ENCODE data around the gene GTF3C5.
A peak's percentile ranks its signal among the peaks of the same experiment; 100 is the strongest.
"Not testable (repeated sequence)": the region's sequence is repeated elsewhere in the genome, so short reads cannot be mapped to it uniquely, and the experiment has no call there.

The GTF3C5 gene

DNA sequence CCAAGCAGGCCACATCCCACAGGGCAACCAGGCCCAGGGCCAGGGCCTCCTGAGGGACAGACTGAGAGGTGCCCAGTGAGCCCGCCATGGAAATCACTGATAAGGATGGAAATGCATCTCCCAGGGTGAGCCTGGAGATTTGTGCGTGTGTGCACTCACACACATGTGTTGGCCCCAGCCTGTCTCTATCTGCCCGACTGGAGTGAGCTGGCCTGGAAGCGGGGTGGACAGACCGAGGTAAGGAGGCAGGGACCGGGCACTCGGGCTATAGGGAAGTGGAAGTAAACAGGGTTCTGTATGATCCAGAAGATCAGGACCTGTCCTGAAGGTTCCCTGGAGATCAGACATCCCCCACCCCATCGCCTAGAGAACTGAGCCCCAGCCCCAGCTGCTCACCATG is 34.9 kb upstream of the GTF3C5 start:
- no peak for DNase-seq (ENCODE audit: low spot score)

DNA sequence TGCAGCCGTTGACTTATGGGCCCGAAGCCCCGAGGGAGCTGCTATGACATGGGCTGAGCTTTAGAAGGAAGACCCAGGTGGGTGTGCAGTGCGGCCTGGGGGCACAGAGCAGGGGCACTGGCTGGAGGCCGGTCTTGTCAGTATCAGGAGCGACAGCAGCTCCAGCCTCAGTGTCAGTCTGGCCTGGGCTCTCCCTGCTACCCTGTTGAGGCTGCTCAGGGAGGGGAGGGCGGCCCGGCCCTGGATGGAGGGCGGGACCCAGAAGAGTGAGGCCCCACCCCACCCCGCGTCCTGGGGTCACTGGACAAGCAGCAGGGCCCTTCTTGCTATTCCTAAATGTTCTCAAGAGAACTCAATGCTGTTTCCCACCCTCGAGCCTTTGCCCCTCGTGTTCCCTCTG is 34.3 kb upstream of the GTF3C5 start:
- DNase-seq (ENCODE audit: low spot score): no peak

DNA sequence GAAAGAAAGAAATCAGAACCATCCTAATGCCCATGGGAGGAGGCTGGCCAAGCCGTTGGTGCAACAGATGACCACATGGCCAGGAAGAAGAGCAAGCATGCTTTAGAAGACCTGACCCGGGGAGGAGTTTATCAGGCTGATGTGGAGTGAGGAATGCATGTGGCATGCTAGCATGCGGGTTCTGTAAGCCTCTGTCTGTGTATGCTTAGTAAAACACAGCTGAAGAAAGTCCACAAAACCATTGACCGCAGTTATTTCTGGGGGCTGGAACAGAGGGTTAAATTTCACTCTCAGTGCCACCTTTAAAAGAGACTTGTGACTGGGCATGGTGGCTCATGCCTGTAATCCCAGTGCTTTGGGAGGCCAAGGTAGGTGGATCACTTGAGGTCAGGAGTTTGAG is 33.2 kb upstream of the GTF3C5 start:
- no peak for DNase-seq (ENCODE audit: low spot score)

DNA sequence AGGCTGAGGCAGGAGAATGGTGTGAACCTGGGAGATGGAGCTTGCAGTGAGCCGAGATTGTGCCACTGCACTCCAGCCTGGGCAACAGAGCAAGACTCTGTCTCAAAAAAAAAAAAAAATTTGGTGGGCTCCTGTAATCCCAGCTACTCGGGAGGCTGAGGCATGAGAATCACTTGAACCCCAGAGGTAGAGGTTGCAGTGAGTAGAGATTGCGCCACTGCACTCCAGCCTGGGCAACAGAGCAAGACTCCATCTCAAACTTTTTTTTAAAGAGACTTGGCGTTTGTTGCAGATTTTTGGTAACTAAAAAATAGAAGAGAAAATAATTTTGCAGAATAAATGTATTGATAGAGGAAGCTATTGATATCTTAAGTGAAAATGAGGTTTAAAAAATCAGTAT is 32.6 kb upstream of the GTF3C5 start:
- not testable (repeated sequence) for DNase-seq (ENCODE audit: low spot score)

DNA sequence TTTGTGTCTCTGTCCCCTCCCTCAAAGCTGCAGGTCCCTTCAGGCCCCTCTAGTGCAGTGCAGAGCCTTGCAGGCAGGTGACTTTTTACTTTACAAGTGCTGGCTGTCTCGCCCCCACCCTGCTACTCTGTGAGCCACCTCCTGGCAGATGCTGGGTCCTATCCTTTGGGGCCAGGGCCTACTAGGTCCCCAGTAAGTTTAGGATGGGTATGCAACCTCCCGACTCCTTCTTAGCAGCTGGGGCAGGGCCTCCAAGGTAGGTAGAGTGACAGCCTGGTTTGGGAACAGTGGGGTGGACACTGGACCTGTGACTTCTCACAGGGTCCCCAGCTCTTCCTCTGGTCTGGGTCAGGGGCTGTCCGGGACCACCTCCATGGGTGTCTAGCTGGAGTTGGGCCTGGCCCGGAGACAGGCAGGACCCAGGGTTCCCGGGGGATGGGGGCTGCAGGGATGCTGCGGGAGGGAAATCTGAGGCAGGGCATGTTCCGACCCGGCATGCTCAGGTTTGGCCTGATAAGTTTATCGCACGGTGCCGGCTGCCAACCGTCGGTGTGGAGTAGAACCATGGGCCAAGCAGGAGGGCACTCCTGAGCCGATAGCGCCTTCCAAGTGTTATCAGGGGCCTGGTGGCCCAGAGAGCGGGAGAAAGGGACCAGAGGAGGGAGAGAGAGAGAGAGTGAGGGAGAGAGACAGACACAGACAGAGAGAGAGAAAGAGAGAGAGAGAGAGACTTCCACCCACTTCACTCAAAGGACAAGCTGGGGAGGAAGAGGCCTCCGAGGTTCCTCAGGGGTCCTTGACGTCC is 31.8 kb upstream of the GTF3C5 start:
- DNase-seq (ENCODE audit: low spot score): no peak

DNA sequence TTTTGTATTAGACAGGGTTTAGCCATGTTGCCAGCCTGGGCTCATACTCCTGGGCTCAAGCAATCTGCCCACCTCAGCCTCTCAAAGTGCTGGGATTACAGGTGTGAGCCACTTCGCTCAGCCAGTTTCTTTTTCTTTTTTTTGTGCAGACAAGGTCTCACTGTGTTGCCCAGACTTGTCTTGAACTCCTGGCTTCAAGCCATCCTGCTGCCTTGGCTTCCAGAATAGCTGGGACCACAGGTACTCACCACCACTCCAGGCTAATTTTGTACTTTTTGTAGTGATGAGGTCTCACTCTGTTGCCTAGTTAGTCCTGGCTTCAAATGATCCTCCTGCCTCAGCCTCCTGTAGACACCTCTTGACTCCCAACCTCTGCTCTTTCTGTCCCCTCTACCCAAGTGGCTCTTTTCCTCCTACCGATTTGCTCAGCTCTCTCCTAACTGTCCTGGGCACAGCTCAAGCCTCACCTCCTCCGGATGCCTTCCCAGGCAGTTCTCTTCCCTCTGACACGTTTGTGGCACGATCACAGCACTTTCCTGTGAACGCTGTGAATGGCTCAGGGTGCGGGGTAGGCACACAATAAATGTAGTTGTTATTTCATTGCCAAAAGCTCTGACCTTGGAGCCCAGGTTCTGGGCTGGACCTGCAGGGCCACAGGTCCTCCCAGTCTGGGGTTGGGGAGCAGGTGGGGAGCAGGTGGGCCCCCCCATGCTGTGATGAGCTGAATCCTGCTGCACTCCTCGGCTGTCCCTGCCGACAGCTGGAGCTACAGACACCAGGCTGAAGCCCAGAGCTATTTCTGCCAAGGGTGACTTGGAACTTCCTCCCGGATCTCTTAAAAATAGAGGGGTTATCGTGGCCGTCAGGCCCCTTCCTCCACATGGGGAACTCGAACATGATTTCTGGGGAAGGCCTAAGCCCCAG is 28.4 kb upstream of the GTF3C5 start:
- DNase-seq (ENCODE audit: low spot score): no peak

DNA sequence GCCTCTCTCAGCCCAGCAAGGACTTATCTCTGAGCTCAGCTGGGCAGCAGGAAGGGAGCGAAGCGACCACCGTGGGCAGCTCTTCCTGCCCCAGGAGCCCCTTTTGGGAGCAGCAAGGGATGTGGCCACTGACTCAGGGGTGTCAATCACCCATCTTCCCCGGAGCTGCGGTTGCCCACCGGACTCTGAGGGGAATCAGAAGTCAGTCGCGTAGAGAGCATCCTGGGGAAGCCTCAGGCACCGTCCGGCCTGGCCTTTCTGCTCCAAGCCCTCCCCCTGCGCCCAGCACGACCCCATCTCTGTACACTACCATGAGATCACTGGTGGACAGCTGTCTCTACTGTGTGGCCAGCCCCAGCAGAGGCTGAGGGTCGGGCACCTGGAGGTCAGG is 27.7 kb upstream of the GTF3C5 start:
- DNase-seq (ENCODE audit: low spot score): no peak

DNA sequence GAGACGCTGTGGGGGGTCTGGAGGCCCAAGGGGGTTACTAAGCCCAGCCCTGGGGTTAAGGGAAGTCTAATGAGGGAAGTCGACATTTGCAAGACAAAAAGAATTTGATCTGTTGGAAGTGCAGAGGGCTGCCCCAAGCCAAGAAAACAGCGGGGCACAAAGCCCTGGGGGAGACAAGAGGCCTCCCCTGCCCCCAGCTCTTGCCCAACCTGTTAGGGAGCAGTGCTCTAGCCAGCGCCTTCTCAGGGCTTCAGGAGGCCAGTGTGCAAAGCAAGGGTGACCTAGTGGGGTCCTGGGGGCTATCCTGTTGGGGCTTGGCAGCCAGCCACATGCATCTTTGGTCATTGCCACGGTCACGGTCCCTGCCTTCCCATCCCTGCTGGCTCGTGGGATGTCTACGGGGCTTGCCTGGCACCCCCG is 27.1 kb upstream of the GTF3C5 start:
- DNase-seq (ENCODE audit: low spot score): no peak

DNA sequence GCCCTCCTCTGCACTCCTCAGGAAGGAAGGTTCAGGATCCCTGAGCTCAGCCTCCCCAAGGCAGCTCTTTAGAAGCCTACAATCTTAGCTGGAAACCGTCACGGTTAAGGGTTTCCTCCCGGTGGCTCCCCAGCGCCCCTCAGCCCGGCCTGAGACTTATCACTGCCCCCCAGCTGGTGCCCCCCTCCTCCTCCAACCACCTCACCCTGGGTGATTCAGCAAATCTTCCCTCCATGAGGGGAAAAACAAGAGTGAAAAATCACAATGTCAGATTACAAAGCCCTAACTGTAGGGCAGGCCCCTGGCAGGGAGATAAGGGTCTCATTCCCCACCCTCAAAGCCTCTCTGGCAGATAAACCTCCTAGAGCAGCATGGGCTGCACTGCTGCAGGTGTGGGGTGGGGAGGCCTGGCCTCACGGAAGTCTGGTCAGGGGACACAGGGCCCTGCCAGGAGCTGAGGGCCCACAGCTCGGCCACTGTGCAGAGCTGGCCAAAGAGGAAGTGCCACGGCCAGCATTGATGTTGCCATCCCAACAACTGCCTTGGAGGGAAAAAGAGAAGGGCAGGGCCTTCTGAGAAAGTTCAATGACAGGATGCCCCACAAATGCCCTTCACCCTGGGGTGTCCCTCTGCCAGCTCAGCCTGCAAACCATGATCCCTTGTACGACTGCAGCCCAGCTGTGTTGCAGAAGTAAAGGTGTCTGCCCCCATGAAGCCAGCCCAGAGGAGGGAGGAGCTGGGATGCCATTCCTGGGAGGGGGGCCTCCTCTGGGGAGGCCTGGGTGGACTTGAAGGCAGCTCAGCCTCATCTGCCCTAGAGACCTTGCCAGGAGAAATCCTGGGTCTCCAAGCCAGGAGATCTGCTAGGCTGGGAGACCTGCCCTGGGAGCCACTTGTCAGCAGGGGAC is 26.5 kb upstream of the GTF3C5 start:
- DNase-seq (ENCODE audit: low spot score): no peak

DNA sequence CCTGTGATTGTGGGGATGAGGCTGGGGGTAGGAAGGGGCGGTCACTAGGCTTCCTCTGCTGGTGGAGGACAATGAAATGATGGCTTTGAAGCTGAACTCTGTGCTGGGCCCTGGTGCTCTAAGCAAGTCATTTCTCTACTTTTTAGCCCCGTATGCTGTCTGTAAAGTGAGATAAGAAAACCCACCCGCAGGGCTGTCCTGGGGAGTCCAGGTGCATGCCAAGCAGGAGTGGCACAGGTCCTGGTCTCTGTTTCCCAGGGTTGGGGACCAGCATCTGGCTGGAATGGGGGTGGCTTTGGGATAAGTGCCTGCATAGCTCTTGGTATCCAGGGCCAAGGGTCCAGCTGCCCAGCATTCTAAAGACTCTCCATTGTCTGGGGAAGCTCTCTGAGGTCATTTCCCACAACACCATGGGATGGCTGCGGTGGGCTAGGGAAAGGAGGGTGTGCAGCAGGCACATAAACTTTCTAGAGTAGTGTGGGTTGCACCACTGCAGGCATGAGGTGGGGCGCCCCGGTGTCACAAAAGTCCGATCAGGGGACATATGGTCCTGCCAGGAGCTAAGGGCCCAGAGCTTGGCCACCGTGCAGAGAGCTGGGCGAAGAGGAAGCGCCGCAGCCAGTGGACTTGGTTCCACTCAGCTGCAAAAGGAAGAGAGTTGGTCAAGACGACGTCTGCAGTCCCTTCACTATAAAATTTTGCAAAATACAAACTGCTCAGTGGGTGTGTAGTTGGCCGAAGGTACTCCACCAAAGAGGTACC is 25.6 kb upstream of the GTF3C5 start:
- DNase-seq (ENCODE audit: low spot score): no peak

DNA sequence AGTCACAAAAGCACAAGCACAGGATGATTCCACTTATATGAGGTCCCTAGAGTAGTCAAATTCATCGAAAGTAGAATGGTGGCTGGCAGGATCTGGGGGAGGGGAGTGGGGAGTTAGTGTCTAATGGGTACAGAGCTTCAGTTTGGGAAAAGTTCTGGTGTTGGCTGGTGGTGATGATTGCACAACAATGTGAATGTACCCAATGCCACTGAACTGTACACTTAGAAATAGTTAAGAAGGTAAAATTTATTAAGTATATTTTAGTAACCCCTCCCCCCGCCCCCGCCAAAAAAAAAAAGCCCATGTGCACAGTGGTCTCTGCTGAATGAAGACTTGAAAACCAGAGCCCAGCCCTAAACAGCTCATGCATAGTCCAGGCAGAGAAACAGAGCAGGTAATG is 24.8 kb upstream of the GTF3C5 start:
- no peak for DNase-seq (ENCODE audit: low spot score)

DNA sequence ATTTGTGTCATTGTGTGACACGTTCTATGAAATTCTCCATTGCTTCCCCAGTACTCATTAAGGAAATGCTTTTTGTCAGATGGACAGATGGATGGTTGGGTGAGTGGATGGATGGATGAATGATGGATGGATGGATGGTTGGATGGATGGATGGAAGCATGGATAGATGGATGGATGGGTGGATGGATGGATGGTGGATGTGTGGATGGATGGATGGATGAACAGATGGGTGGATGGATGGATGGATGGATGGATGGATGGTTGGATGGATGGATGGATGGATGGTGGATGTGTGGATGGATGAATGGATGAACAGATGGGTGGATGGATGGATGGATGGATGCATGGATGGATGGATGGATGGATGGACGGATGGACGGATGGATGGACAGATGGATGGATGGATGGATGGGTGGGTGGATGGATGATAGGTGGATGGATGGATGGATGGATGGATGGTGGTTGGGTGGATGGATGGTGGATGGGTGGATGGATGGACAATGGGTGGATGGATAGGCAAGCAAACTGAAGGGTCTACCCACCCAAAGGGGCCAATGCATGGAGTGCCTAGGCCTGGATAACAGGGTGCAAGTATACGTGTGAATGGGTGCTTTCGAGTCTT is 24.0 kb upstream of the GTF3C5 start:
- no peak for DNase-seq (ENCODE audit: low spot score)

DNA sequence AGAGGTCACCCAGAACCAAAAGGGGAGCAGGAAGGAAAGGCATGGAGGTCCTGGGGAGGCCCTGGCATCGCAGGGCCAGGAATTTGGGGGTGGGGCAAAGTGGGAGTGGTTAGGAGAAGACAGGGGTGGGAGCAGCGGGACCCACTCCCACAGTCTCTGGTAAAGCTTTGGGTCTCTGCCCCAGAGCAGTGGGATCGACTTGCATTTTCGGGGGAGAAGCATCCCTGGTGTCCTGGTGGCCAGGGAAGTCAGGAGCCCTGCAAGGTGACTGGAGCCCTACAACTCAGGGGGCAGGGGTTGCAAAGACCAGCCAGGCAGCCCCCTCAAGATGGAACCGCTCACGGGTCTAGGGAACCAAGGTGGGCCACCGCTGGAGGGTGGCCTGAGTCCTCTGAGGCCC is 22.4 kb upstream of the GTF3C5 start:
- DNase-seq (ENCODE audit: low spot score): no peak

DNA sequence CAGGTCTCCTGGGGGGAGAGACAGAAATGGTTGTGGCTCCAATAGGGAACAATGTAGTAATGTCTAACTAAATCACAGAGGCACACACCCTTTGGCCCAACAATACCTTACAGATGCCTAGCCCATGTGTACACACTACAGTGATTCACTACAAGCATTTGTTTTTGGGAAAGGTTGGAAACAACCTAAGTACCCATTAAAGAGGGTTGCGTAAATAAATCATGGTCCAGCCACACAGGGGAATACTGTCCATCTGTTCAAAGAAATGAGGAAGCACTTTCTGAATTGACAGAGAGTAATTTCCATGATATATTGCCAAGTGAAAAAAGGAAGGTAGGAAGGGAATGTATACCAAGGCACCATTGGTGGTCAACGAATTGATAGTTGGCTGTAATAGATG is 22.0 kb upstream of the GTF3C5 start:
- DNase-seq (ENCODE audit: low spot score): no peak

DNA sequence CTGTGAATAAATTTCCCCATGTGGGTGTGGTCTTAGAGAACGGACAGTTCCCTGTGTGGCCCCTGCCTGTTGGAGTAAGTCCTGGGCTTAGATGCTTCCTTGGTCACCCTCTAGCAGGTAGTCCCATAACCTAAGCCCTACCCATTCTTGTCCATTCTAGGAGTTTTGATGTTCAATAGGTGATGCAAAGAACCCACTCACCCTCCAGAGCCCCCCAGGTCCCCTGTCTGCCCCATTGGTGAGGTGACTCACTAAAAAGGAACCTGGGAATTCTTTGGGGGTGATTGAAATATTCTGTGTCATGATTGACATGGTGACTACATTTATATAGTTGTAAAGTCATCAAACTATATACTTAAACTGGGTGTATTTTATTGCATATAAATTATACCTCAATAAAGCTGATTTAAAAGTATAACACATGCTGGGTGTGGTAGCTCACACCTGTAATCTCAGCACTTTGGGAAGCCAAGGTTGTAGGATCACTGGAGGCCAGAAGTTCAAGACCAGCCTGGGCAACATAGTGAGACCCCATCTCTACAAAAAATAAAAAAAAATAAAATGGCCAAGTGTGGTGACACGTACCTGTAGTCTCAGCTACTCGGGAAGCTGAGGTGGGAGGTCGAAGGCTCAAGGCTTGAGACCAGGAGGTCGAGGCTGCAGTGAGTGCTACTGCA is 20.8 kb upstream of the GTF3C5 start:
- DNase-seq (ENCODE audit: low spot score): no peak

DNA sequence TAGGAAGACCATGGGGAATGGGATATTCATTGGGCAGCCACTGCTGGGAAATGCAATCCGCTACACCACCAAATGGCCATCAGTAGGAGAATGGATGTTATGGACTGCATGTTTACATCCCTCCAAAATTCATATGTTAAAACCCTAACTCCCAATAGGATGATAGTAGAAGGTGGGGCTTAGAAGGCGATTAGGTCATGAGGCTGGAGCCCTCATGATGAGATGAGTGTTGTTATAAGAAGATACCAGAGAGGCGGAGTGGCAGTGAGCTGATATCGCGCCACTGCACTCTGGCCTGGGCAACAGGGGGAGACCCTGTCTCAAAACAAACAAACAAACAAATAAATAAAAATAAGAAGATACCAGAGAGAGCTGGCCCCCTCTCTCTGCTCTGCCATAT is 16.1 kb upstream of the GTF3C5 start:
- no peak for DNase-seq (ENCODE audit: low spot score)

DNA sequence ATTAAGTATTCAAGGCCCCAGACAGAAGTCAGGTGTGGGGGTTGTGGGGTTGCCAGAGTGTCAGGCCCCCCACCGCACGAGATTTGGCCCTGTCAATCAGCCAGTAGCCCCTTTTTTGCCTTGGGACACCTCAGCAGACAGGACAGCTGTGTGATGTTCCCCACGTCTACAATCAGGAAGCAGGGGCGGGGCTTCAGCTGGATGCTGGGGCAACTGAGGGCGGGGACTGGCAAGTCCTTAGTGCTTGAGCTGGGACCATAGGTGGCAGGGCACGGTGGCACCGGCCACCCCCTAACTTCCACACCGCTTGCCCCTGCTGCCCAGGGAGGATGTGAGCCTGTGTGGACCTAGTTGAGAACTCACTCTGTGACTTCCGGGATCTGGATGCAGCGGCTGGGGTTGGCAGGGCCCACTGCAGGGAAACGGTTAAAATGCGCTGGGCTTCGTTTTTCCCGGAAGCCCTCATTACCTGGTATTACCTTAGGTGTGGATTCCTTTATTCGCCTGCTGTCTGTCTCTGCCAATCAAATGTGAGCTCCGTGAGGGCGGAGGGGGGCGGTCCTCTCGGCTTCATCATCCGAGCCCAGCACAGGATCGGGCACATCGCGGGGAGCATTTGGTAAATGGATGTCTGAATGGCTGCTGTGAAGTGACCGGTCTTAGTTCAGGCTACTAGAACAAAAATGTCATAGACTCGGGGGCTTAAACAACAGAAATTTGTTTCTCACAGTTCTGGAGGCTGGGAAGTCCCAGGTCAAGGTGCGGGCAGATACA is 7.5 kb upstream of the GTF3C5 start:
- DNase-seq (ENCODE audit: low spot score): peak; percentile 39

DNA sequence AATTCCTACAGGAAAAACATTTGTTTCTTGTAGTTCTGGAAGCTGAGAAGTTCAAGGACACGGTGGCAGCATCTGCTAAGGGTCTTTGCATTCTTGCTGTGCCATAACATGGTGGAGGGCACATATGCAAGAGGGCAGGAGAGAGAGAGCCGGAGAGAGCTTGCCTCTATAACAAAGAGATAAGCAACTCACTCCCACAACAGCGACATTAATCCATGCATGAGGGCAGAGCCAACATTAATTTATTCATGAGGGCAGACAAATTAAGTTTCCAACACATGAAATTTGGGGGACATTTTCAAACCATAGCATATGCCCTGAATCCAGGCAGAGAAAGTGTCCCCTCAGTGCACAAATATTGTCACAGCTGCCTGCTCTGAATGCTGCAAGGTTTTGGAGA is 4.4 kb upstream of the GTF3C5 start:
- no peak for DNase-seq (ENCODE audit: low spot score)

DNA sequence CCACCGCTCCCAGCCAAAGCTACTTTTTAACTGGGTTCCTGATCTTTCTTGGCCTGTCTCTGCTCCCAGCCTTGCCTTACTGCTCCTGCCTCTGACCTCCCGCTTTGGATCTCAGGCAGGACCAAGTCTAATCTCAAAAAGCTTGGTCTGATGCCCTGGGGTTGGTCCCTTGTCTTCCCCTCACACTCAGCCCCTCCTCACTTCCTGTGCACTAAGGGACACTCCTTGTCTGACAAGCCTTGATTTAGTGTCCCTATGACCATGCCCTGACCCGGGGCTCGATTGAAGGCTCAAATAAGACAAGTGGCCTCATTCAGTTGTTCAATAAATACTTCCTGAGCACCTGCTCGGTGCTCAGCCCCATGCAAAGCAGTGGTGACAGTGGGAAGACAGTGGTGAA is 3.7 kb upstream of the GTF3C5 start:
- no peak for DNase-seq (ENCODE audit: low spot score)
